Small intestine (tissue), 16 donors: ENCODE measurements around the gene PRSS3. TPM values are rescaled to one million over a fixed set of nuclear protein-coding genes. Genes with fewer than 3 reads are reported as not detected.
"Not testable (repeated sequence)": the region's sequence is repeated elsewhere in the genome, so short reads cannot be mapped to it uniquely, and the experiment has no call there.

Experiments
- DNase-seq, 2 donors: peaks; one replicate each; pipeline versions ENCODE4 v3.0.0 to v3.0.0-alpha.2; 2013
- FAIRE-seq: peaks from 2 replicates; lab custom pipeline; 2012; peaks lifted over from hg19 to GRCh38; lab: Jason Lieb, UNC
- H3K27ac ChIP-seq, 3 donors: one replicate each; pipeline ENCODE4 v1.5.1; 2013; ENCODE audit warnings: low read length in 2 of 3, mild to moderate bottlenecking in 2 of 3, control low read depth in 1 of 3, inconsistent platforms in 1 of 3, low read depth in 1 of 3, moderate library complexity in 1 of 3
- H3K27me3 ChIP-seq, 3 donors: one replicate each; pipeline ENCODE4 v1.6.1; 2013; ENCODE audit warnings: low read length in 3 of 3, inconsistent platforms in 1 of 3; ENCODE audit not compliant: control insufficient read depth in 3 of 3, insufficient read depth in 3 of 3
- H3K36me3 ChIP-seq, 3 donors: one replicate each; pipeline ENCODE4 v1.6.1; 2013; ENCODE audit warnings: low read length in 3 of 3, inconsistent platforms in 1 of 3, low read depth in 1 of 3, mild to moderate bottlenecking in 1 of 3, moderate library complexity in 1 of 3; ENCODE audit not compliant: control insufficient read depth in 3 of 3, insufficient read depth in 2 of 3
- H3K4me1 ChIP-seq, 3 donors: one replicate each; pipeline ENCODE4 v1.6.1; 2013; ENCODE audit warnings: low read length in 2 of 3, inconsistent platforms in 1 of 3, low read depth in 1 of 3, mild to moderate bottlenecking in 1 of 3, moderate library complexity in 1 of 3; ENCODE audit not compliant: control insufficient read depth in 3 of 3, insufficient read depth in 2 of 3
- H3K4me3 ChIP-seq, 3 donors: one replicate each; pipeline ENCODE4 v1.5.1; 2013; ENCODE audit warnings: low read length in 3 of 3, control low read depth in 1 of 3, inconsistent platforms in 1 of 3, low read depth in 1 of 3, mild to moderate bottlenecking in 1 of 3, moderate library complexity in 1 of 3
- H3K9me3 ChIP-seq, 2 donors: one replicate each; pipeline ENCODE4 v1.6.1; 2013; ENCODE audit warnings: low read depth in 1 of 2, low read length in 1 of 2; ENCODE audit not compliant: control insufficient read depth in 2 of 2, insufficient read depth in 1 of 2
- WGBS, 3 donors: extraction: QIAGEN DNeasy Blood & Tissue Kit; methylation state at CpG; one replicate each; pipeline ENCODE4 v1.1.7; 2013; 5-methylcytosine and 5-hydroxymethylcytosine counted together
- long read RNA-seq, 10 donors: transcript quantifications; one replicate each; lab custom pipeline, GENCODE V29; 2026
- polyA plus RNA-seq, 4 donors: library from polyadenylated mRNA; stranded (reverse) in 3 of 4; unstranded in 1 of 4; fragments of 200-250 nt in 3 of 4; fragments of 120-200 nt in 1 of 4; gene quantifications; one replicate each; pipeline versions ENCODE4 v1.2.1 to v1.2.3, GENCODE V29; 2013
- donor health status: healthy with polysubstance abuse.
- donor health status: control.
- donor health status: control.
- donor health status: Bipolar disorder and iron deficiency.
- donor health status: healthy.

Gene PRSS3
- 100 to 1,000 TPM; 147 to 505 (median 339) TPM for polyA plus RNA-seq
- long read RNA-seq, donor 1, transcript PRSS3-202 (5 exons, 966 nt): major isoform, 145 of 423 reads
- long read RNA-seq, donor 1, partial matches to known transcripts: 270 of 423 reads
- long read RNA-seq, donor 1, other reads (novel, unspliced or antisense): 6 of 423 reads
- long read RNA-seq, donor 2, transcript PRSS3-202 (5 exons, 966 nt): major isoform, 17 of 46 reads
- long read RNA-seq, donor 2, partial matches to known transcripts: 29 of 46 reads
- long read RNA-seq, donor 2, other reads (novel, unspliced or antisense): 0 of 46 reads
- long read RNA-seq, donor 3, transcript PRSS3-202 (5 exons, 966 nt): major isoform, 30 of 114 reads
- long read RNA-seq, donor 3, partial matches to known transcripts: 84 of 114 reads
- long read RNA-seq, donor 3, other reads (novel, unspliced or antisense): 0 of 114 reads
- long read RNA-seq, donor 4, partial matches to known transcripts: 6 of 8 reads
- long read RNA-seq, donor 4, other reads (novel, unspliced or antisense): 0 of 8 reads
- long read RNA-seq, donor 5, transcript PRSS3-202 (5 exons, 966 nt): major isoform, 9 of 56 reads
- long read RNA-seq, donor 5, partial matches to known transcripts: 47 of 56 reads
- long read RNA-seq, donor 5, other reads (novel, unspliced or antisense): 0 of 56 reads
- long read RNA-seq, donor 6, transcript PRSS3-202 (5 exons, 966 nt): major isoform, 30 of 107 reads
- long read RNA-seq, donor 6, partial matches to known transcripts: 77 of 107 reads
- long read RNA-seq, donor 6, other reads (novel, unspliced or antisense): 0 of 107 reads
- long read RNA-seq, donor 7: 0 reads
- long read RNA-seq, donor 8, partial matches to known transcripts: 0 of 1 reads
- long read RNA-seq, donor 8, other reads (novel, unspliced or antisense): 0 of 1 reads
- long read RNA-seq, donor 9, transcript PRSS3-202 (5 exons, 966 nt): major isoform, 14 of 29 reads
- long read RNA-seq, donor 9, partial matches to known transcripts: 15 of 29 reads
- long read RNA-seq, donor 9, other reads (novel, unspliced or antisense): 0 of 29 reads
- long read RNA-seq, donor 10, transcript PRSS3-202 (5 exons, 966 nt): major isoform, 44 of 125 reads
- long read RNA-seq, donor 10, partial matches to known transcripts: 81 of 125 reads
- long read RNA-seq, donor 10, other reads (novel, unspliced or antisense): 0 of 125 reads

GRCh38 chr9:33795281-33795680, at the start of gene PRSS3:
TSS of gene PRSS3 (plus strand) at chr9:33795561. CDS start at chr9:33795574, 13 bp downstream.
- H3K9me3 ChIP-seq: no peaks in the 10 kb centered on the region
- H3K4me1 ChIP-seq: no peaks in the 10 kb centered on the region
- no peak within 1 kb of the TSS for H3K27ac ChIP-seq
- 22 to 61% (median 27%) methylated on average over 4 of the region's 4 CpGs for WGBS, 3 donors
- DNase-seq (no peak), FAIRE-seq (no peak)
- peaks cover 5 to 46% (median 6%) of the 10 kb centered on the region in 3 donors for H3K36me3 ChIP-seq
- H3K4me3 ChIP-seq: no peak within 1 kb of the TSS
- no peaks in the 10 kb centered on the region for H3K27me3 ChIP-seq

GRCh38 chr9:33748633-33749304, 46.6 kb upstream of the PRSS3 start:
- FAIRE-seq (no peak), DNase-seq (peak in 1 of 2 donors; percentile 42)
- Histone ChIP-seq H3K36me3 (no peaks in the 10 kb centered on the region), H3K27ac (no peak overlapping the region), H3K9me3 (peaks cover 0 to 4% of the 10 kb centered on the region in 2 donors), H3K4me3 (no peak overlapping the region), H3K27me3 (peaks cover 0 to 13% (median 11%) of the 10 kb centered on the region in 3 donors), H3K4me1 (peaks cover 0 to 19% (median 0%) of the 10 kb centered on the region in 3 donors)
- WGBS, 3 donors: 70 to 92% (median 75%) methylated on average over 22 of the region's 22 CpGs

GRCh38 chr9:33749305-33749654, 46.1 kb upstream of the PRSS3 start:
- H3K36me3 ChIP-seq, H3K27ac ChIP-seq, H3K4me3 ChIP-seq, DNase-seq, FAIRE-seq, H3K9me3 ChIP-seq: not testable (repeated sequence)
- peaks cover 0 to 20% (median 0%) of the 10 kb centered on the region in 3 donors for H3K4me1 ChIP-seq
- 52 to 81% (median 70%) methylated on average over 6 of the region's 6 CpGs for WGBS, 3 donors
- peaks cover 0 to 13% (median 11%) of the 10 kb centered on the region in 3 donors for H3K27me3 ChIP-seq

DNA sequence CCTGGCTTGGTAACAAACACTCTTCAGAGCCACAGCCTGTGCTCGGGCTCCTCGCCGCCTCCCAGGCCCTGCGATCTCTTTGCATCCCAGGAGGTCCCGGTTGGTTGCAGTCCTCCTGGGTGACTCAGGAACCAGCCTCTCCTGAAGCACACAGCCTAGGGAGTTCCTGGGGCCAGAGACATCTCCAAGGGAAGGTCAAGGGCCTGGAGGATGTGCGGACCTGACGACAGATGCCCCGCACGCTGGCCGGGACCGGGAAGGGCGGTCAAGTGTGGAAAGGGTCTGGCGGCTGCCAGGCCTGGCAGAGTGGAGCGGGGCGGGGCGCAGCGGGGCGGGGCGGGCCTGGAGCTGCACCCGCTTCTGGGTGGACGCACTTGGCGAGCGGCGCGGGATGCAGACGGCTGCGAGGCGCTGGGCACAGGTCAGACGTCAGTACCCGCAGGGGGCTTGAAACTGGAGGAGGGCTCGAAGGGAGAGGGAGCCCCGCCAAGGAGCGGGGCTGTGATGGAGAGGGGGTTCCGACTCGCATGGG, 45.0 kb upstream of the PRSS3 start:
- Histone ChIP-seq H3K4me3 (peak overlapping the region; percentile 66 to 95 (median 77)), H3K27ac (peak overlapping the region; percentile 83 to 99 (median 86)), H3K27me3 (peaks cover 0 to 13% (median 11%) of the 10 kb centered on the region in 3 donors), H3K9me3 (peaks cover 0 to 4% of the 10 kb centered on the region in 2 donors), H3K36me3 (no peaks in the 10 kb centered on the region), H3K4me1 (peaks cover 0 to 20% (median 0%) of the 10 kb centered on the region in 3 donors)
- FAIRE-seq (no peak), DNase-seq (peak; percentile 64 to 75)
- WGBS, 3 donors: 8 to 12% (median 9%) methylated on average over 32 to 35 of the region's 35 CpGs

GRCh38 chr9:33750839-33751339, 44.5 kb upstream of the PRSS3 start:
- Histone ChIP-seq H3K27ac (peak overlapping the region; percentile 83 to 99 (median 86)), H3K9me3 (peaks cover 0 to 4% of the 10 kb centered on the region in 2 donors), H3K27me3 (peaks cover 0 to 13% (median 11%) of the 10 kb centered on the region in 3 donors), H3K4me3 (peak overlapping the region; percentile 66 to 95 (median 77)), H3K4me1 (peaks cover 0 to 20% (median 0%) of the 10 kb centered on the region in 3 donors), H3K36me3 (no peaks in the 10 kb centered on the region)
- peak; percentile 24 to 59 for DNase-seq
- WGBS, 3 donors: 6 to 10% (median 6%) methylated on average over 25 to 31 of the region's 31 CpGs
- FAIRE-seq: no peak

DNA sequence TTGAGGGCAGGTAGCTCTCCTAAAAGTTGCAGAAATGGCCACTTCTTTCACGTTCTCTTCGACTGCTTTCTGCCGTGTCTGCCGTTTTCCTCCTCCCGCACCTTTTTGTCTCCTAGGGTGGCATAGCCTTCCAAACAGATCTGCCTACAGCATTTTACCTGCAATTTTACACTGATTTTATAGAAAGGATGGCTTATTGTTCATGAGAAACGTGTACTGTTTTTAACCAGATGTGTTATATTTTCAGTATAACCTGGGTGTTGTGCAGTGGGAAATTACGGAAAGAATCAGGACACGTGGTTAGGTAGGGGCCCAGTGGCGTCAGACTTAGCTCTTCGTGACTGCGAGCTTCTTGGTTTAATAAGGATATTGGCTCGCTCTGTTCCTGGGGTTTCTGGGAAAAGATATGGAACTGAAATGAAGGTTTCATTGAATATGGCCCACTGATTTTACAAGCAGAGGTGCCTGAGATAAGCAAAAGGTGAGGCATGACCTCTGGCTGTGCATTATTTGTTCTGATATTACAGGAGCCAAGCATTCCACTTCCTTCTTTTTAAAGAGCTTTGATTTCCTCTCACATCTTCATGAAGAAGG, 43.7 kb upstream of the PRSS3 start:
- DNase-seq: peak in 1 of 2 donors; percentile 80
- peaks cover 0 to 13% (median 11%) of the 10 kb centered on the region in 3 donors for H3K27me3 ChIP-seq
- peaks cover 0 to 4% of the 10 kb centered on the region in 2 donors for H3K9me3 ChIP-seq
- H3K4me3 ChIP-seq: peak overlapping the region; percentile 66 to 95 (median 77)
- H3K36me3 ChIP-seq: no peaks in the 10 kb centered on the region
- H3K4me1 ChIP-seq: peaks cover 0 to 20% (median 0%) of the 10 kb centered on the region in 3 donors
- H3K27ac ChIP-seq: peak overlapping the region; percentile 83 to 99 (median 86)
- 13 to 42% (median 23%) methylated on average over 12 of the region's 12 CpGs for WGBS, 3 donors
- no peak for FAIRE-seq

GRCh38 chr9:33752130-33752637, 43.2 kb upstream of the PRSS3 start:
- Histone ChIP-seq H3K4me3 (peak overlapping the region in 2 of 3 donors; percentile 77 to 95), H3K4me1 (peaks cover 0 to 20% (median 0%) of the 10 kb centered on the region in 3 donors), H3K9me3 (peaks cover 0 to 4% of the 10 kb centered on the region in 2 donors), H3K36me3 (no peaks in the 10 kb centered on the region), H3K27ac (peak overlapping the region; percentile 83 to 99 (median 86)), H3K27me3 (peaks cover 0 to 15% (median 11%) of the 10 kb centered on the region in 3 donors)
- peak; percentile 92 to 95 for DNase-seq
- 4 to 42% (median 27%) methylated on average over 4 of the region's 4 CpGs for WGBS, 3 donors
- no peak for FAIRE-seq
